SK-N-MC (cell line): ENCODE data around the gene ADGRL3.

ENCODE experiments used
- EZH2 ChIP-seq: fragments of 200-600 bp; sonication (generic); IDR thresholded peaks from one replicate; pipeline ENCODE4 v1.6.1; 2017; ENCODE audit warnings: antibody characterized with exemption
- FOXP2 ChIP-seq: optimal IDR thresholded peaks from 2 replicates; pipeline ENCODE3; 2011; ENCODE audit warnings: mild to moderate bottlenecking, moderate library complexity; ENCODE audit not compliant: insufficient read depth; ENCODE audit errors: extremely low read length, control extremely low read depth
- POLR2AphosphoS5 ChIP-seq: IDR thresholded peaks from 2 replicates; pipeline ENCODE4 v1.6.1; 2012; ENCODE audit warnings: mild to moderate bottlenecking, low read depth, low read length, borderline replicate concordance

GRCh38 chr4:61579786-61580185, 379.7 kb downstream of the ADGRL3 start:
- TF ChIP-seq EZH2, result no peak
- no peak for TF ChIP-seq POLR2AphosphoS5
- no peak for TF ChIP-seq FOXP2
